Stomach (tissue), 4 donors: Measurements from ENCODE around the gene NEAT1.

Experiments
- CTCF ChIP-seq, 7 experiments: fragments of 450-650 bp in 4 of 7; fragments of 200-600 bp in 3 of 7; sonication (generic) in 3 of 7; IDR thresholded peaks; one replicate each; pipeline ENCODE4 v1.5.1; 2016 to 2019; ENCODE audit warnings: antibody characterized with exemption in 7 of 7, control low read depth in 2 of 7, mild to moderate bottlenecking in 1 of 7
- EP300 ChIP-seq: sonication (generic); formaldehyde crosslinking; IDR thresholded peaks from one replicate; pipeline ENCODE4 v1.6.1; 2017; ENCODE audit warnings: antibody characterized with exemption
- POLR2A ChIP-seq, 4 donors: fragments of 450-650 bp; IDR thresholded peaks; one replicate each; pipeline ENCODE4 v1.6.1; 2016; ENCODE audit warnings: antibody characterized with exemption in 4 of 4, control low read depth in 2 of 4, mild to moderate bottlenecking in 1 of 4, moderate library complexity in 1 of 4

DNA sequence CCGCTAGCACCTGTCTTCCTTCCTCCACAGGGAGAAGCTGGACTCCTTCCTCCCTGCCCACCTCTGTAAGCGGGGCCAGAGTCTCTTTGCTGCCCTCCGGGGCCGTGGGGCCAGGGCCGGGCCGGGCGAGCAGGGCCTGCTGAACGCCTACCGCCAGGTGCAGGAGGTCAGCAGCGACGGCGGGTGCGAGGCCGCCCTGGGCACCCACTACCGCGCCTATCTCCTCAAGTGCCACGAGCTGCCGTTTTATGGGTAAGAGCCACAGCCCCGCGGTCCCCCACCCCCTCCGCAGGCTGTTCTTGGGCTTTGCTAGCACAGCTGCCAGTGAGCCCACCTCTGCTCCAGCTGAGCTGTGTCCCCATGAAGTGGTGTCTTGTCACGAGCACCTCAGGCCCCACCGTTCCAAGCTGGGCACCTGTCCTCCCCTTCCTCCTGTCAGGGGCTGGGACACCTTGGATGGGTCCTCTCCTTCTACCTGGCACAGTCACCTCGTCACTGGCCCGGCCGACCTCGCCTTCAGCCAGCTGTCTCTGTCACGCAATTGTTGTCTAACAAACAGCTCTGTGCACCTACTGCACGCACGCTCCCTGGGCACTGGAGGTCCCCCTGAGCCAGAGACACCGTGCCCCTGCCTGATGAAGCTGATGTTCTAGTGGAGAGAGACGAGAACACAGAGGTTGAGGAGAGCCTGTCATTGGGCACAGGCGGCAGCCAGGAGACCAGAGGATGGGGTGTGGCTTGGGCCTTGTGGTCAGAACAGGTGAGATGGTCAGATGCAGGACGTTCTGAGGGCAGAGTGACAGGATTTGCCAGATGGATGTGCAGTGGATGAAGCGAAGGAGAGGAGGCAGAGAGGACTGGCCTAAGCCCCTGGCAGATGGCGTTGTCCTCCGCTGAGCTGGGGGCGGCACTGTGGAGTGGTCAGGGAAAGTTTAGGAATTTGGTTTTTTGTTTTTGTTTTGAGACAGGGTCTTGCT is 25.5 kb upstream of the NEAT1 start:
- TF ChIP-seq EP300 (no peak), POLR2A (IDR thresholded peaks at IDR 0.05) (no peak), CTCF (IDR thresholded peaks at IDR 0.05) (no peak)
